ENCODE measurements around the gene PARD3B. TPM values are rescaled to one million over a fixed set of nuclear protein-coding genes. Genes with fewer than 3 reads are reported as not detected.

The PARD3B gene
- total and polyA plus RNA-seq, 2 of the 8 experiments (the other 6 are each of a cell fraction or from before 2014, with no cell fraction given) = 1.2 to 5.7 TPM

GRCh38 chr2:205055251-205055650 lies 510.0 kb downstream of the PARD3B start (continued):
- no peak for TF ChIP-seq SIN3A (conservative IDR thresholded peaks at IDR 0.05 in 1 of 2, IDR thresholded peaks at IDR 0.05 in 1 of 2; ENCODE audit: low read depth in 1 of 2, low read length in 2 of 2)
- no peak for TF ChIP-seq GABPA (IDR thresholded peaks at IDR 0.05; ENCODE audit: borderline replicate concordance, insufficient read depth, low read length)
- no peak for TF ChIP-seq SUZ12 (IDR thresholded peaks at IDR 0.05; ENCODE audit: low read length)
- TF ChIP-seq EP300 (IDR thresholded peaks at IDR 0.05; ENCODE audit: borderline replicate concordance in 1 of 2, low read depth in 2 of 2, low read length in 2 of 2) = no peak

All from H1 (cell line).